NCI-H1048 (cell line): ENCODE data around the gene ADD1.

Source experiments
- DNase-seq: peaks from one replicate; lab custom pipeline; 2025; lab: John Stamatoyannopoulos, UW

Gene ADD1

GRCh38 chr4:2963966-2964471 is 120.4 kb downstream of the ADD1 start:
- DNase-seq: no peak

GRCh38 chr4:2964706-2965258 is 121.1 kb downstream of the ADD1 start:
- DNase-seq: no peak

GRCh38 chr4:2965262-2965661 is 121.6 kb downstream of the ADD1 start:
- DNase-seq: no peak

- DNase-seq: no peak
These were observed 124.7 kb downstream of the ADD1 start for GRCh38 chr4:2968381-2968780.

- DNase-seq: no peak
These were observed 127.6 kb downstream of the ADD1 start for GRCh38 chr4:2971275-2971674.

- DNase-seq: no peak
These were observed 133.8 kb downstream of the ADD1 start for GRCh38 chr4:2977211-2978088.
